H9 (cell line): Measurements from ENCODE around the gene TMEM30B. TPM values are rescaled to one million over a fixed set of nuclear protein-coding genes. Genes with fewer than 3 reads are reported as not detected.

Experiments used
- DNase-seq: peaks from one replicate; pipeline ENCODE4 v3.0.0-alpha.2; 2017
- H2AFZ ChIP-seq: one replicate; pipeline ENCODE4 v1.6.1; 2013; ENCODE audit warnings: mild to moderate bottlenecking, low read length, control low read depth, moderate library complexity
- H2AK5ac ChIP-seq: 2 replicates; pipeline ENCODE4 v1.6.1; 2013; ENCODE audit warnings: low read length, control low read depth, mixed read lengths; ENCODE audit not compliant: insufficient read length
- H2BK120ac ChIP-seq: one replicate; pipeline ENCODE4 v1.6.1; 2013; ENCODE audit warnings: low read depth, mild to moderate bottlenecking, low read length, control low read depth, inconsistent platforms; ENCODE audit not compliant: poor library complexity, severe bottlenecking
- H2BK12ac ChIP-seq: 2 replicates; pipeline ENCODE4 v1.6.1; 2013; ENCODE audit warnings: low read length, control low read depth, mixed read lengths, low read depth; ENCODE audit not compliant: insufficient read length
- H2BK15ac ChIP-seq: 2 replicates; pipeline ENCODE4 v1.6.1; 2013; ENCODE audit warnings: low read depth, low read length, control low read depth
- H2BK20ac ChIP-seq: one replicate; pipeline ENCODE4 v1.6.1; 2013; ENCODE audit warnings: low read depth, mild to moderate bottlenecking, low read length, control low read depth, inconsistent platforms; ENCODE audit not compliant: poor library complexity, severe bottlenecking
- H2BK5ac ChIP-seq: 2 replicates; pipeline ENCODE4 v1.6.1; 2013; ENCODE audit warnings: low read length, control low read depth, mixed read lengths; ENCODE audit not compliant: insufficient read length
- H3K14ac ChIP-seq: 2 replicates; pipeline ENCODE4 v1.6.1; 2013; ENCODE audit warnings: low read length, control low read depth; ENCODE audit not compliant: insufficient read depth
- H3K18ac ChIP-seq: 2 replicates; pipeline ENCODE4 v1.6.1; 2013; ENCODE audit warnings: low read depth, mild to moderate bottlenecking, mixed read lengths, low read length, control low read depth; ENCODE audit not compliant: insufficient read length
- H3K23ac ChIP-seq: 2 replicates; pipeline ENCODE4 v1.6.1; 2013; ENCODE audit warnings: low read length, control low read depth, mixed read lengths, low read depth; ENCODE audit not compliant: insufficient read length
- H3K23me2 ChIP-seq: 2 replicates; pipeline ENCODE4 v1.6.1; 2013; ENCODE audit warnings: low read depth, mild to moderate bottlenecking, mixed read lengths, low read length, control low read depth; ENCODE audit not compliant: insufficient read length, poor library complexity, severe bottlenecking
- H3K27ac ChIP-seq: 2 replicates; pipeline ENCODE4 v1.5.1; 2013; ENCODE audit warnings: low read length, control low read depth, mixed read lengths, low read depth; ENCODE audit not compliant: insufficient read length
- H3K27me3 ChIP-seq: 2 replicates; pipeline ENCODE4 v1.6.1; 2013; ENCODE audit warnings: low read length, control low read depth, inconsistent platforms; ENCODE audit not compliant: insufficient read depth
- H3K4ac ChIP-seq: 2 replicates; pipeline ENCODE4 v1.6.1; 2013; ENCODE audit warnings: low read depth, mild to moderate bottlenecking, control low read depth, inconsistent platforms, low read length, moderate library complexity
- H3K4me1 ChIP-seq: 2 replicates; pipeline ENCODE4 v1.6.1; 2013; ENCODE audit warnings: low read length, control low read depth, inconsistent platforms; ENCODE audit not compliant: insufficient read depth
- H3K4me2 ChIP-seq: 2 replicates; pipeline ENCODE4 v1.6.1; 2013; ENCODE audit warnings: low read length, control low read depth, mixed read lengths; ENCODE audit not compliant: insufficient read length, insufficient read depth
- H3K56ac ChIP-seq: 2 replicates; pipeline ENCODE4 v1.6.1; 2013; ENCODE audit warnings: low read depth, mild to moderate bottlenecking, mixed read lengths, low read length, control low read depth; ENCODE audit not compliant: insufficient read length
- H3K79me1 ChIP-seq: 2 replicates; pipeline ENCODE4 v1.6.1; 2013; ENCODE audit warnings: low read depth, mild to moderate bottlenecking, moderate library complexity, low read length, control low read depth, inconsistent platforms; ENCODE audit not compliant: insufficient read depth, poor library complexity, severe bottlenecking
- H3K79me2 ChIP-seq: 2 replicates; pipeline ENCODE4 v1.6.1; 2013; ENCODE audit warnings: low read length, control low read depth, inconsistent platforms; ENCODE audit not compliant: insufficient read depth
- H3K9ac ChIP-seq: 2 replicates; pipeline ENCODE4 v1.6.1; 2013; ENCODE audit warnings: low read length, control low read depth, mixed read lengths; ENCODE audit not compliant: insufficient read length; ENCODE audit errors: extremely low read depth
- H3K9me3 ChIP-seq: one replicate; pipeline ENCODE4 v1.6.1; 2013; ENCODE audit warnings: low read depth, low read length, inconsistent platforms; ENCODE audit not compliant: control insufficient read depth
- H3T11ph ChIP-seq: one replicate; pipeline ENCODE4 v1.6.1; 2013; ENCODE audit warnings: mild to moderate bottlenecking, low read length, control low read depth, inconsistent platforms
- H4K20me1 ChIP-seq: one replicate; pipeline ENCODE4 v1.6.1; 2013; ENCODE audit not compliant: control insufficient read depth, insufficient read length, insufficient read depth
- H4K5ac ChIP-seq: 2 replicates; pipeline ENCODE4 v1.6.1; 2013; ENCODE audit warnings: low read depth, mild to moderate bottlenecking, mixed read lengths, low read length, control low read depth; ENCODE audit not compliant: insufficient read length
- H4K8ac ChIP-seq: replicated peaks from 2 replicates; pipeline ENCODE4 v1.6.1; 2013; ENCODE audit warnings: low read length, control low read depth, mixed read lengths, low read depth; ENCODE audit not compliant: insufficient read length
- H4K91ac ChIP-seq: 2 replicates; pipeline ENCODE4 v1.6.1; 2013; ENCODE audit warnings: low read depth, mild to moderate bottlenecking, moderate library complexity, mixed read lengths, low read length, control low read depth; ENCODE audit not compliant: insufficient read length
- H3K27ac Mint-ChIP-seq, 3 experiments: 2 replicates in 2 of 3; 3 replicates in 1 of 3; pipeline ENCODE4 v1.8.0; 2020 to 2021; ENCODE audit warnings: mixed read lengths in 3 of 3, mild to moderate bottlenecking in 1 of 3, moderate library complexity in 1 of 3
- H3K27me3 Mint-ChIP-seq: 2 replicates; pipeline ENCODE4 v1.8.0; 2021; ENCODE audit warnings: low read depth, mild to moderate bottlenecking, moderate library complexity, mixed read lengths
- H3K36me3 Mint-ChIP-seq, 3 experiments: 2 replicates in 2 of 3; 3 replicates in 1 of 3; pipeline ENCODE4 v1.8.0; 2020 to 2021; ENCODE audit warnings: low read depth in 3 of 3, mixed read lengths in 3 of 3; ENCODE audit not compliant: insufficient read depth in 1 of 3
- H3K4me1 Mint-ChIP-seq, 2 experiments: 2 replicates each; pipeline ENCODE4 v1.8.0; 2020; ENCODE audit warnings: mixed read lengths in 2 of 2
- H3K4me3 Mint-ChIP-seq, 2 experiments: 2 replicates in 1 of 2; 3 replicates in 1 of 2; pipeline ENCODE4 v1.8.0; 2020 to 2021; ENCODE audit warnings: mild to moderate bottlenecking in 2 of 2, mixed read lengths in 2 of 2, moderate library complexity in 1 of 2
- H3K9me3 Mint-ChIP-seq, 2 experiments: 2 replicates in 1 of 2; 3 replicates in 1 of 2; pipeline ENCODE4 v1.8.0; 2020; ENCODE audit warnings: mild to moderate bottlenecking in 2 of 2, mixed read lengths in 2 of 2, moderate library complexity in 1 of 2
- CTCF ChIP-seq: fragments of 200-600 bp; sonication (generic); conservative IDR thresholded peaks from 3 replicates; pipeline ENCODE4 v1.8.0; 2021; ENCODE audit warnings: antibody characterized with exemption, mild to moderate bottlenecking
- WGBS: extraction: QIAGEN DNeasy Blood & Tissue Kit; methylation state at CpG from one replicate; pipeline ENCODE4 v1.1.7; 2013; ENCODE audit warnings: missing lambda C conversion rate, low lambda C conversion rate, mixed read lengths; ENCODE audit not compliant: insufficient read length; ENCODE audit errors: extremely low coverage; 5-methylcytosine and 5-hydroxymethylcytosine counted together
- total RNA-seq: library from RNA; stranded (reverse); gene quantifications from 2 replicates; pipeline ENCODE4 v1.2.1, GENCODE V29; 2021

TMEM30B gene
- total RNA-seq, 1 experiment from 2014 or later = 12.2 TPM

GRCh38 chr14:61326146-61326545, 45.0 kb upstream of the TMEM30B start:
- H3K27me3 Mint-ChIP-seq = peaks cover 26% of the 10 kb centered on the region
- Histone ChIP-seq H4K91ac (no peak overlapping the region), H3K79me1 (no peaks in the 10 kb centered on the region), H3K23ac (no peak overlapping the region), H2BK12ac (no peak overlapping the region), H2AK5ac (no peak overlapping the region), H3T11ph (no peak overlapping the region), H2BK120ac (no peak overlapping the region), H3K23me2 (peaks cover 12% of the 10 kb centered on the region), H4K5ac (no peak overlapping the region), H2BK5ac (no peak overlapping the region), H2BK15ac (no peak overlapping the region), H3K4me1 (peaks cover 2% of the 10 kb centered on the region; the same call in 1 of the 2 replicates), H4K8ac (no peak overlapping the region), H4K20me1 (no peaks in the 10 kb centered on the region), H3K56ac (no peak overlapping the region), H3K4ac (no peak overlapping the region), H3K14ac (no peak overlapping the region), H3K4me2 (no peak overlapping the region), H2AFZ (no peak overlapping the region), H2BK20ac (no peak overlapping the region), H3K27me3 (peaks cover 12% of the 10 kb centered on the region; the same call in 1 of the 2 replicates), H3K9me3 (no peaks in the 10 kb centered on the region), H3K9ac (no peak overlapping the region), H3K18ac (no peak overlapping the region), H3K79me2 (no peaks in the 10 kb centered on the region), H3K27ac (no peak overlapping the region)
- no peak for TF ChIP-seq CTCF
- no peak overlapping the region for H3K27ac Mint-ChIP-seq
- whole genome bisulfite sequencing = no CpG with 5 or more reads among the region's 1 CpG
- no peak for DNase-seq
- peaks cover 2 to 16% (median 8%) of the 10 kb centered on the region in 3 experiments; a peak in 5 of 7 replicates for H3K36me3 Mint-ChIP-seq
- H3K4me1 Mint-ChIP-seq = peaks cover 28 to 34% of the 10 kb centered on the region in 2 experiments
- H3K4me3 Mint-ChIP-seq = no peak overlapping the region
- peaks cover 6 to 9% of the 10 kb centered on the region in 2 experiments; a peak in 4 of 5 replicates for H3K9me3 Mint-ChIP-seq
